Smooth muscle cell of the brain vasculature (primary cell): ENCODE measurements around the gene DCAF4L1.
A peak's percentile ranks its signal among the peaks of the same experiment; 100 is the strongest.

ENCODE experiments used
- DNase-seq: peaks from one replicate; pipeline ENCODE4 v3.0.0-alpha.2; 2012; ENCODE audit warnings: low read depth, low spot score

The DCAF4L1 gene

GRCh38 chr4:41981456-41981855 is at the start of gene DCAF4L1:
Gene DCAF4L1, plus strand, starts transcription at chr4:41981756. Its CDS starts 37 bp downstream, at chr4:41981793.
- DNase-seq, result no peak

- no peak for DNase-seq
Measured at GRCh38 chr4:41932988-41933387, 48.6 kb upstream of the DCAF4L1 start.

- no peak for DNase-seq
Measured at GRCh38 chr4:41933997-41934503, 47.5 kb upstream of the DCAF4L1 start.

GRCh38 chr4:41934514-41934900 is 47.0 kb upstream of the DCAF4L1 start:
- DNase-seq, result no peak

- peak; percentile 40 for DNase-seq
Measured at GRCh38 chr4:41934901-41935651, 46.5 kb upstream of the DCAF4L1 start, which contains the start of gene TMEM33. Gene TMEM33, plus strand, starts transcription at chr4:41935429. Its CDS starts 56 bp downstream, at chr4:41935485.

GRCh38 chr4:41935652-41936021 is 45.9 kb upstream of the DCAF4L1 start:
- no peak for DNase-seq

- DNase-seq, result no peak
Measured at GRCh38 chr4:41939016-41939626, 42.4 kb upstream of the DCAF4L1 start.

- no peak for DNase-seq
Measured at GRCh38 chr4:41940834-41941233, 40.7 kb upstream of the DCAF4L1 start.

GRCh38 chr4:41943506-41943905 is 38.0 kb upstream of the DCAF4L1 start:
- no peak for DNase-seq

- no peak for DNase-seq
Measured at GRCh38 chr4:41944089-41944488, 37.5 kb upstream of the DCAF4L1 start.

- no peak for DNase-seq
Measured at GRCh38 chr4:41949531-41949930, 32.0 kb upstream of the DCAF4L1 start.

GRCh38 chr4:41957634-41958033 is 23.9 kb upstream of the DCAF4L1 start:
- DNase-seq, result no peak

GRCh38 chr4:41963105-41963504 is 18.5 kb upstream of the DCAF4L1 start:
- DNase-seq, result no peak

GRCh38 chr4:41964401-41964800 is 17.2 kb upstream of the DCAF4L1 start:
- DNase-seq, result no peak

GRCh38 chr4:41967392-41967791 is 14.2 kb upstream of the DCAF4L1 start:
- no peak for DNase-seq

- no peak for DNase-seq
Measured at GRCh38 chr4:41969671-41970070, 11.9 kb upstream of the DCAF4L1 start.

- no peak for DNase-seq
Measured at GRCh38 chr4:41975341-41975740, 6.2 kb upstream of the DCAF4L1 start.

GRCh38 chr4:41976775-41977516 is 4.6 kb upstream of the DCAF4L1 start:
- DNase-seq, result no peak

GRCh38 chr4:41977709-41978108 is 3.8 kb upstream of the DCAF4L1 start:
- no peak for DNase-seq

GRCh38 chr4:41982716-41983115 is 1.2 kb downstream of the DCAF4L1 start:
- no peak for DNase-seq

GRCh38 chr4:41985151-41985550 is 3.6 kb downstream of the DCAF4L1 start:
- DNase-seq, result no peak

GRCh38 chr4:41989994-41990364 is 8.4 kb downstream of the DCAF4L1 start:
- no peak for DNase-seq
